Colonic mucosa (tissue), 4 donors: Measurements from ENCODE around the gene ACO2. TPM values are rescaled to one million over a fixed set of nuclear protein-coding genes. Genes with fewer than 3 reads are reported as not detected.
"Not testable (repeated sequence)": the region's sequence is repeated elsewhere in the genome, so short reads cannot be mapped to it uniquely, and the experiment has no call there.

Experiments
- DNase-seq: peaks from one replicate; pipeline ENCODE4 v3.0.0-alpha.2; 2020
- H3K27ac ChIP-seq: fragments of 200-600 bp; one replicate; pipeline ENCODE4 v1.8.0; 2021
- H3K27me3 ChIP-seq: fragments of 200-600 bp; one replicate; pipeline ENCODE4 v1.8.0; 2021
- H3K36me3 ChIP-seq: fragments of 200-600 bp; one replicate; pipeline ENCODE4 v1.8.0; 2021
- H3K4me1 ChIP-seq: fragments of 200-600 bp; one replicate; pipeline ENCODE4 v1.8.0; 2021; ENCODE audit warnings: mild to moderate bottlenecking
- H3K4me3 ChIP-seq: fragments of 200-600 bp; one replicate; pipeline ENCODE4 v1.8.0; 2021
- H3K9ac ChIP-seq, 2 donors: one replicate each; pipeline ENCODE4 v1.7.0; 2013; ENCODE audit warnings: control low read depth in 2 of 2, low read depth in 2 of 2, low read length in 2 of 2
- H3K9me3 ChIP-seq: fragments of 200-600 bp; one replicate; pipeline ENCODE4 v1.8.0; 2021
- CTCF ChIP-seq: fragments of 200-600 bp; IDR thresholded peaks from one replicate; pipeline ENCODE4 v1.8.0; 2022; ENCODE audit warnings: antibody characterized with exemption, mild to moderate bottlenecking
- intact Hi-C: fragments of 100-400 bp; cut with DNase I; formaldehyde crosslinking; loops from one replicate; pipeline ENCODE4 v1.14.1; 2022
- total RNA-seq, 2 donors: library from RNA; stranded (reverse); fragmentation: NEBNext Ultra II Directional in 1 of 2; extraction: Animal tissue kit (Norgen Biotek cat#: 25700) in 1 of 2; gene quantifications; one replicate each; pipeline ENCODE4 v1.2.1, GENCODE V29; 2021
- donor health status: healthy.
- donor health status: DM: no; HTN: no; CAD: no.
- donor health status: DM: no; HTN: no; CAD: no.

Gene ACO2
- total RNA-seq: 100 to 1,000 TPM; 254 to 268 TPM

- H3K27me3 ChIP-seq: no peaks in the 10 kb centered on the region
- peak within 1 kb of the TSS; percentile 80 for H3K4me3 ChIP-seq
- peak within 1 kb of the TSS; percentile 78 for H3K27ac ChIP-seq
- DNase-seq: peak; percentile 98
- H3K4me1 ChIP-seq: peaks cover 8% of the 10 kb centered on the region
- peaks cover 12% of the 10 kb centered on the region for H3K36me3 ChIP-seq
- peak within 1 kb of the TSS; percentile 89 to 94 for H3K9ac ChIP-seq
- H3K9me3 ChIP-seq: no peaks in the 10 kb centered on the region
- intact Hi-C loops: no loop called here
- no peak for TF ChIP-seq CTCF
These were observed at the start of gene ACO2, which contains the start of gene PHF5A for GRCh38 chr22:41468381-41469217. Gene ACO2 (plus strand): TSS chr22:41469117. CDS start chr22:41469147, 30 bp downstream. Gene PHF5A (minus strand): TSS chr22:41468692. CDS start chr22:41468653, 39 bp downstream.

- Histone ChIP-seq H3K4me3 (no peak overlapping the region), H3K27me3 (no peaks in the 10 kb centered on the region), H3K36me3 (no peaks in the 10 kb centered on the region), H3K9ac (no peak overlapping the region), H3K9me3 (no peaks in the 10 kb centered on the region), H3K27ac (no peak overlapping the region), H3K4me1 (no peaks in the 10 kb centered on the region)
- no peak for TF ChIP-seq CTCF
- intact Hi-C loops: no loop called here
- DNase-seq: no peak
These were observed 43.1 kb upstream of the ACO2 start for GRCh38 chr22:41425660-41426365.

- H3K36me3 ChIP-seq: no peaks in the 10 kb centered on the region
- no peak overlapping the region for H3K27ac ChIP-seq
- H3K4me3 ChIP-seq: no peak overlapping the region
- H3K27me3 ChIP-seq: no peaks in the 10 kb centered on the region
- H3K4me1 ChIP-seq: no peaks in the 10 kb centered on the region
- no peak for DNase-seq
- TF ChIP-seq CTCF: no peak
- H3K9ac ChIP-seq: no peak overlapping the region
- intact Hi-C loops: no loop called here
- no peaks in the 10 kb centered on the region for H3K9me3 ChIP-seq
These were observed 39.5 kb upstream of the ACO2 start for GRCh38 chr22:41429232-41429950.

GRCh38 chr22:41429951-41430332 is 39.0 kb upstream of the ACO2 start:
- Histone ChIP-seq H3K27me3 (no peaks in the 10 kb centered on the region), H3K9me3 (no peaks in the 10 kb centered on the region), H3K9ac (no peak overlapping the region), H3K36me3 (no peaks in the 10 kb centered on the region), H3K4me3 (no peak overlapping the region), H3K4me1 (no peaks in the 10 kb centered on the region), H3K27ac (no peak overlapping the region)
- intact Hi-C loops: no loop called here
- DNase-seq: no peak
- TF ChIP-seq CTCF: no peak

- Histone ChIP-seq H3K4me1 (no peaks in the 10 kb centered on the region), H3K27me3 (no peaks in the 10 kb centered on the region), H3K9ac (peak overlapping the region in 1 of 2 donors; percentile 12), H3K9me3 (no peaks in the 10 kb centered on the region), H3K27ac (no peak overlapping the region), H3K36me3 (peaks cover 15% of the 10 kb centered on the region), H3K4me3 (no peak overlapping the region)
- no peak for DNase-seq
- TF ChIP-seq CTCF: no peak
- intact Hi-C loops: no loop called here
These were observed 37.3 kb upstream of the ACO2 start for GRCh38 chr22:41431656-41432055.

GRCh38 chr22:41433480-41433879 is 35.4 kb upstream of the ACO2 start:
- H3K4me1 ChIP-seq, H3K27me3 ChIP-seq, H3K4me3 ChIP-seq, intact Hi-C loops, H3K9me3 ChIP-seq, H3K9ac ChIP-seq, DNase-seq, H3K27ac ChIP-seq: not testable (repeated sequence)
- peaks cover 24% of the 10 kb centered on the region for H3K36me3 ChIP-seq

GRCh38 chr22:41434361-41435003 is 34.4 kb upstream of the ACO2 start:
- H3K9me3 ChIP-seq, H3K27me3 ChIP-seq, H3K4me1 ChIP-seq, DNase-seq, H3K9ac ChIP-seq, intact Hi-C loops, H3K4me3 ChIP-seq, H3K27ac ChIP-seq: not testable (repeated sequence)
- H3K36me3 ChIP-seq: peaks cover 24% of the 10 kb centered on the region
